ENCODE measurements around the gene DNMT1.

DNA sequence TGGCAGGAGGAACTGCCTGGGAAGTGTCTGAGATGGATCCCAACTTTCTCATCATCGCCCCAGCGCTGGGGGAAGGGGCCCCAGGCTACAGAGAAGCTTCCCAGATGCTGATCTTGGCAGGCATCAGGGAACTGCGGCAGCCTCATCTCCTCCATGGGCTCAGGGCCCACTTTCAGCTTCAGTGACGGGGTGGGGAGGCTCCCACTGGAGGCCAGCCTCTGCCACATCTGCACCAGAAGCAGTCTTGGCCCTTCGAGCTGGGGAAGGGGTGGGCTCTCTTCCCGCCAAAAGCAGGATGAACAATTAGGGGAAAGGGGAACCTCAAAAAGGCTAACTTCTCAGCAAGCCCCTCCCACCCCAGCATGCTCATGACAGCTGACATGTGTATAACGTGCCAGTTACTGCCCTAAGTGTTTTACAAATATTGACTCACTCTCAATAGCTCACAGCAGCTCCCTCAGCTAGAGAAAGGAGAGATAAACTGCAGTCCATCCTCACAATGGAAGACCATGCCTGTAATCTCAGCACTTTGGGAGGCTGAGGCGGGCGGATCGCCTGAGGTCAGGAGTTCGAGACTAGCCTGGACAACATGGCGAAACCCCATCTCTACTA lies 43.5 kb upstream of the DNMT1 start:
- no peak for TF ChIP-seq CTCF (optimal IDR thresholded peaks at IDR 0.05 in 1 of 3, IDR thresholded peaks at IDR 0.05 in 1 of 3, conservative IDR thresholded peaks at IDR 0.05 in 1 of 3; ENCODE audit: extremely low read depth in 1 of 3, insufficient read depth in 2 of 3, low read length in 3 of 3)
- TF ChIP-seq EZH2 (IDR thresholded peaks at IDR 0.05; ENCODE audit: low read length), result no peak
